COR-L47 (cell line): ENCODE data around the gene FOXK2.

Experiments
- DNase-seq: peaks from one replicate; lab custom pipeline; 2025; lab: John Stamatoyannopoulos, UW

Gene FOXK2

GRCh38 chr17:82590881-82591539 lies 71.5 kb downstream of the FOXK2 start:
- no peak for DNase-seq

DNA sequence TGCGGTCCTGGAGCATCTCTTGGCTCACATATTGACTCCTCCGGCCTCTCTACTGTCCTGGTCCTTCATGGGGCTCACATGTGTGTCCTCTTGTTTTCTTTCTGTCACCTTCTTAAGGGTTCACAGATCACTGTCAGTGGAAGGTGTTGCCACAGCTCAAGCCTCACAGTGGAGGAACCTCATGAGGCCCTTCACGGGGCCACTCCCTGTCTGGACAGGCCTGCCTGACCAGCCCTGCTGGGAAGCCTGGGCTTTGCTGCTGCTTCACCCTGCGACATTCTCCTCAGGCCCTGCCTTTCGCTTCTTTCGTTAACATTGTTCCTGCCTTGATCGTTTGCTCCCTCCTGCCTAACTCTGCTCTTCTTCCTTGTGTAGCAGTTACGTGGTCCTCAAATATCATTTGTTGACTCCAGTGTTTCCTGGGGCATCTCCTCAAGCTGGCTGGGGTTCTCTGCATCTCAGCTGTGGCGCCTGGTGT lies 72.8 kb downstream of the FOXK2 start:
- DNase-seq, result no peak

DNA sequence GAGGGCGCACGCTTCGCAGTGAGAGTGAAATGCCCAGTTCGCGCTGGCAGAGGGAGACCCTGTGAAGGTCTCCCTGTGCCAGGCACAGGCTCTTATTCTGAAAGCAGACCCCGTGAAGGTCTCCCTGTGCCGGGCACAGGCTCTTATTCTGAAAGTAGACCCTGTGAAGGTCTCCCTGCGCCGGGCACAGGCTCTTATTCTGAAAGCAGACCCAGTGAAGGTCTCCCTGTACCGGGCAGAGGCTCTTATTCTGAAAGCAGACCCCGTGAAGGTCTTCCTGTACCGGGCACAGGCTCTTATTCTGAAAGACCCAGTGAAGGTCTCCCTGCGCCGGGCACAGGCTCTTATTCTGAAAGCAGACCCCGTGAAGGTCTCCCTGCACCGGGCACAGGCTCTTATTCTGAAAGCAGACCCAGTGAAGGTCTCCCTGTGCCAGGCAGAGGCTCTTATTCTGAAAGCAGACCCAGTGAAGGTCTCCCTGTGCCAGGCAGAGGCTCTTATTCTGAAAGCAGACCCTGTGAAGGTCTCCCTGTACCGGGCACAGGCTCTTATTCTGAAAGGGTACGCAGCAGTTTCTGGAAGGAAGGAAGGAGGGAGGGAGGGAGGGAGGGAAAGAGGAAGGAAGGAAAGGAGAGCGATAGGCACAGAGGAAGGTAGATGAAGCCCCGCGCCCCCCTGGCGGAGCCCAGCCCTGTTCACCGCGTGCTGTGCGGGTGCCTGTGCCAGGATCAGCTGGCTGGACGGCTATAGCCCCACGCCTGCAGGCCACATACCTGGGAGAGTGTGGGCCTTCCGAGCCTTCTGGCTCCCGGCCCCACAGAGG lies 73.4 kb downstream of the FOXK2 start:
- DNase-seq, result peak; percentile 69

DNA sequence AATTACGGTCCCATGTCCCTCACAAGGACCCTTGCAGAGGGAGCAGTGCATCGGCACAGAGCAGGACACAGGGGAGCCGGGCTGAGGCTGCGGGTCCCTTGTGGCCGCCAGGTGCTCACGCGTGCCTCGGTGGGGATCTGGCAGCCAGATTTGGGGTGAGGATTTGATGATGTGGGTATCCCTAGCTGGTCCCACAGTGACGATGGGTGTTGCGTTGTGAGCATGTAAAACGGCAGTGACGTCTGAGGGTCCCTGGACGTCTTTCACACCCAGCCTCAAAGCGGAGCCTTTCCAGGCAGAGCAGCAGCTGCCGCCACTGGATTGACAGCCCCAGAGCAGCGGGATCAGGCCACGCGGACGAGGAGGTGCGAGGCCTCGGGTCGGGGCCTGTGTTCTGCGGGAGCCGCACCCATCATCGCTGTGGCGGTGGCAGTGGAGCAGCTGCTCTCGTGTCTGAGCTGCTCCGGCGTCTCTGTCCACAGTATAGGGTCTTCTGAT lies 74.1 kb downstream of the FOXK2 start:
- no peak for DNase-seq

- no peak for DNase-seq
These were observed 75.0 kb downstream of the FOXK2 start for GRCh38 chr17:82594571-82594970.

DNA sequence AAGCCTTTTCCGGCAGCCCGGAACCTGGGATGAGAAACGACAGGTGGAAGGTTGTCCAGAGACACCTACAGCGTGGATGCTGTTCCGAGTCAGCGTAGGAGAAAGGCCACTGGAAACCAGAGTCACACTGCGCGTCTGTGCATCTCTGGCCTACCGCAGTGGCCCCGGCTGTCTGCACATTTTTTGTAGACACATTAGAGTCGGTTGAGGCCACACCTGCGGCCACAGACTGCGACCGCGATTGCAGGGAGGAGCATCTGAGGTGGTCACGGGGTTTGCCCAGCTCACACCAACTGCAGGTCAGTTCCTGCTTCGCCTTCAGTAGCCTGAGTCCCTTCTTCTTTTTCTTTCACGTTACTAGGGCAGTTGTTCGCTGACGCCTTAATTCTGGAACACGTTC lies 76.4 kb downstream of the FOXK2 start:
- no peak for DNase-seq

DNA sequence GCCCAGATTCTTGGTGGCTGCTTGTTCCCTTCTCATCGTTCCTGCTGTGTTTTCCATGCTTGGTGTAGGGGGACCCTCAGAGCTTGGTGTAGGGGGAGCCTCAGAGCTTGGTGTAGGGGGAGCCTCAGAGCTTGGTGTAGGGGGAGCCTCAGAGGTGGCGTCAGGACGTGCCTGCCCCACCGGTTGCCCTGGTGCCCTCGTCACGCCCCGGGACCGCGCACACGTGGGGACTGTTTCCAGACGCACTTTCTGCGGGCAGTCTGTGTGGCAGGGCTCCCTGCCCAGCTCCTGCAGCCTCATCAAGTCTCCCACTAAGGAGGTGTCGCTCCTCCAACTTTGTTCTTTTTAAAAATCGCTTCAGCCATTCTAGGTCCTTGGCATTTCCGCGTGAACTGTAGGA lies 76.8 kb downstream of the FOXK2 start:
- no peak for DNase-seq

- no peak for DNase-seq
These were observed 77.5 kb downstream of the FOXK2 start for GRCh38 chr17:82596837-82597672.

DNA sequence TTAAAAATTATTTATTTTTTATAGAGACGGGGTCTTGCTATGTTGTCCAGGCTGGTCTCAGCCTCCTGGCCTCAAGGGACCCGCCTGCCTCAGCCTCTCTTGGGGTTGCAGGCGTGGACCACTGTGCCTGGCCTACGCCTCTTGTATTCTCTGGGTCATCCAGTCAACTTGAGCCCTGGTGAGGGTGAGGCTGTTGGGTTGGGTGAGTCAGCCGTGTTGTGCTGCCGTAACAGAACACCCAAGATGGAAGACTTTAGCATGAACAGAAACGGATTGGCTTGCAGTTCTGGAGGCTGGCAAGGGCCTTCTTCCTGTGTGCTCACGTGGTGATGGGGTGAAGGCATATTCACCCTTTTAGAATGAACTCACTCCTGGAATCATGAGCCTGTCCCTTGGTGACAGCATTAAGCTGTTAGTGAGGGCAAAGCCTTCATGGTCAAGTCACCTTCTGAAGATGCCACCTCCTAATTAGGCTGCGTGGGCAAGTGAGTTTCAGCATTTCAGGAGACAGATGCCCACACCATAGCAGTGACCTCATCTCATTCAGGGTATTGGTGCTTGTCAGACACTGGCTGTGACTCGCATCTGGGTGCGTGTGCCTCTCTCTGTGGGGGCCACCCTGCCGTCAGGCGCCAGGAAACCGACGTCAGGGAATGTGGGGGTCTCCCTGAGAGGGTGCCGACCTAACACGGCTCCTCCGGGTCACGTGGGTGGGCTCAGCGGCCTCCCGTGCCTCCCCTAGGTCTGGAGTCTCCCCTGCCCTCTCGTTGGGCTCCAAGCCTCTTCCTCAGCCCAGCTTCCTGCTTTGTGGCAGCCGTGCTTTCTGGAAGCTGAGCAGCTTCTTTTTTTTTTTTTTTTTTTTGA lies 79.0 kb downstream of the FOXK2 start:
- DNase-seq, result no peak

DNA sequence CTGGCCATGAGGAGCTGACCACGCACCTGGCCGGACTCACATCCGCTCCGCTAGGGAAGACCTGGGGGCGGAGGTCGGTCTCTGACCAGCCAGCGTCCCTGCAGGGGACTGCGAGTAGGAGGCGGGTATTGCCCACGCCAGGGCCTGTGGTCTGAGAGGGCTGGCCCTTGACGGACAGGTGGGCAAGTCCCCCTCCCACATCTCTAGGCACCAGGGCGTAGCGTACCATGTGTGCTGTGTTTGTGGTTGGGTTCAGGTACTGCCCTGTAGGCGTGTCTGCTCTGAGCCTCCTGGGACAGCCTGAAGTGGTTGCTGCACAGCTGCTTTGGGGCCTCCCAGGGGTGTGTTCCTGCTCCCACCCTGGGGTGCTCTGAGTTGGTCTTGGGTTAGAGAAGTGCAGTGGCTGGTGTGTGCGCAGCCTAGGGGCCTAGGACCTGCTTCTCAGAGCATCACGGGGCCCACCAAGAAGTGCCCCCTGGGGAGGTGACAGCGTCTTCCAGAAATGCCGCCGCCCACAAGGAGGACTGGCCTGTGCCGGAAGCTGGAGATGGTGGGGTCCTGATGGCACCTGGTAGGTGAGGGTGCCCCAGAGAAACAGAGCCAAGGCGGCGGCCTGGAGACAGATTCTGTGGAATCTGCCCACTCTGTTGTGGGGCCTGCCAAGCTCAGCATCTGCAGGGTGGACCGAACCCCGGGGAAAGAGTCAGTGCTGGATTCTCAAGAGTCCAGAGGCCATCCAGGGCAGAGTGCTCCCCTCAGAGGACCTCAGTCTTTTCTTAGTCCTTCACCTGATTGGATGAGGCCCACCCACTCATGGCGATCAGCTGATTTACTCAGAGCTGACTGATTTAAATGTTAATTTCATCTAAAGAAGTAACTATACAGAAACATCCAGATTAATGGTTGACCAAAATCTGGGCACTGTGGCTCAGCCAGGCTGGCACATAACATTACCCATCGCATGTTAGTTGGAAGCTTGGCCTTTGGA lies 80.4 kb downstream of the FOXK2 start:
- no peak for DNase-seq

- DNase-seq, result no peak
These were observed 81.4 kb downstream of the FOXK2 start for GRCh38 chr17:82600731-82601446.

DNA sequence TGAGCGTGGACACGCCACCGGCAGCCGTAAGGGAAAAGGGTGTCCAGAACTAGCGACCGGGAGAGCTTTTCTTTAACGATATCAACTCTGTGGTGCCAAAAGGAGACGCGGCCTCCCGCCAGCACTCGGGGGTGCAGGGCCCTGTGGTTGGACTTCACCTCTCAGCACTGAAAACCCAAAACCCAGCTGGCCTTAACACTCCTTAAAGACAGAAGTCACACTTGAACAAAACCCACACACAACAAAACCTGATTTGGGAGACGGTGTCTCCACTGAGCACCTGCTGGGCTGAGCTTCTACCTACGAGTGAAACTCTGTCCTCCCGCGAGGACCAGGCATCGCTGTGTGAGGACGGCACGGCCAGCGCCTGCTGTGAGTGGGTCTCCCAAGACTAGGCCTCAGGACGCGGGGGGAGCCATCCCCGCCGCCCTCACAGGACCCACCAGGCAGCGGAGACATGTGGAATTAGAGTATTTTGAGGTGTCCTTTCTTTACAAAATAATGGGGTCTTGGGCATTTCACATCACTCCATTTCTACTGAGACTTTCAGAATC lies 82.0 kb downstream of the FOXK2 start:
- no peak for DNase-seq

- DNase-seq, result no peak
These were observed 83.0 kb downstream of the FOXK2 start for GRCh38 chr17:82602487-82602886.

GRCh38 chr17:82602986-82603710 lies 83.6 kb downstream of the FOXK2 start:
- no peak for DNase-seq

DNA sequence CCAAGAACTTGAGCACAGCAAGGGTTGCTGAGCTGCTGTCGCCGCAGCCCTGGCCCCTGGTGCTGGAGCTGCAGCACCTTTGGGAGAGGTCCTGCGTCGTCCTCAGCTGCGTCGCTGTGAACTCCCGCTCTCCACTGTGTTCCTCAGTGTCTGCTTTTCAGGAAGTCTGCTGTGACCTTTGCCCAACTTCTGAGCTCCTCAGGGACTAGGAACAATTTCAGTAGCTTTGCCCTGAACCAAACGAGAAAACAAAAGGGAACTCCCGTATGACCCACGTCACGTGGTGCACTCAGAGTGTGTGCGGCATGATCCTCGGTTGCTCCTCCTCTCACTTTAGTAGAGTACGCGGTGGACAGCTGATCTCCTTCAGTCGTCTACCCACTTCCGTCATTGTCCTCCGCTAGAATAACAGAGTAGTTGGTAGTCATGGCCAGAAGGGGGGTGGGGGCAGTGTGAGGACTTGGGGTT lies 84.5 kb downstream of the FOXK2 start:
- DNase-seq, result no peak

DNA sequence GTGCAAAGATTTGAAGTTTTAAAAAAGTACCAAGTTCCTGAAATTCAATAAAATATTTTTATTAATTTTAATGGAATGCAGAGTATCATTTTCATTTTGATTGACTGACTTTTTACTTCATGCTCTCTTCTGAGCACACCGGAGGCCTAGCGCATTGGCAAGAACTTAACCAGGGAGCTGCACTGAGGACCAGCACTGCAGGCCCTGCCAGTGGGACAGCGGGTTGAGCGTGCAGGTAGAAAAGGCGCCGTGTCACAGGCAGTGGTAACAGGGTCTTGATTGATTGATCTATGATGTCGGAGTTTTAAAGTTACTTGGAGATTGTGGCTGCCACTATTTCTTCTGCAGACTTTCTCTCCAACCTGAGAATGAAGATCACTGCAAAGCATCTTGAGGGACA lies 85.0 kb downstream of the FOXK2 start:
- DNase-seq, result no peak

GRCh38 chr17:82605939-82606600 lies 86.5 kb downstream of the FOXK2 start:
- DNase-seq, result no peak

- no peak for DNase-seq
These were observed 89.3 kb downstream of the FOXK2 start for GRCh38 chr17:82608816-82609215.
